GM23338 (cell line): Measurements from ENCODE around the gene FAM83F. TPM values are rescaled to one million over a fixed set of nuclear protein-coding genes. Genes with fewer than 3 reads are reported as not detected.

ENCODE experiments used
- ATAC-seq: fragments of 200-7000 bp; cut with Tn5 transposase; 3 replicates; pipeline ENCODE4 v1.9.1; 2020
- DNase-seq: peaks from one replicate; pipeline ENCODE4 v3.0.0-alpha.2; 2015; ENCODE audit warnings: low spot score
- H2AFZ ChIP-seq: fragments of 200-600 bp; sonication (generic); 2 replicates; pipeline ENCODE4 v1.8.0; 2016; ENCODE audit warnings: antibody characterized with exemption, mild to moderate bottlenecking, moderate library complexity
- H3F3A ChIP-seq: fragments of 200-600 bp; sonication (generic); replicated peaks from 2 replicates; pipeline ENCODE4 v1.8.0; 2017; ENCODE audit warnings: antibody characterized with exemption, mixed run types, low read depth
- H3K27ac ChIP-seq: fragments of 200-600 bp; sonication (generic); 2 replicates; pipeline ENCODE4 v1.6.1; 2016; ENCODE audit warnings: low read depth
- H3K27me3 ChIP-seq: fragments of 200-600 bp; sonication (generic); 2 replicates; pipeline ENCODE4 v1.8.0; 2016; ENCODE audit warnings: mild to moderate bottlenecking, mixed run types, moderate library complexity; ENCODE audit not compliant: insufficient read depth
- H3K36me3 ChIP-seq: fragments of 200-600 bp; sonication (generic); 2 replicates; pipeline ENCODE4 v1.8.0; 2016; ENCODE audit warnings: mild to moderate bottlenecking; ENCODE audit not compliant: insufficient read depth
- H3K4me1 ChIP-seq: fragments of 200-600 bp; sonication (generic); 2 replicates; pipeline ENCODE4 v1.8.0; 2016; ENCODE audit warnings: mild to moderate bottlenecking, moderate library complexity; ENCODE audit not compliant: insufficient read depth
- H3K4me2 ChIP-seq: fragments of 200-600 bp; sonication (generic); 2 replicates; pipeline ENCODE4 v1.7.1; 2017; ENCODE audit warnings: mixed run types
- H3K4me3 ChIP-seq: fragments of 200-600 bp; sonication (generic); 2 replicates; pipeline ENCODE4 v1.6.1; 2016; ENCODE audit warnings: mixed run types
- H3K79me2 ChIP-seq: fragments of 200-600 bp; sonication (generic); replicated peaks from 2 replicates; pipeline ENCODE4 v1.8.0; 2017; ENCODE audit warnings: mild to moderate bottlenecking; ENCODE audit not compliant: insufficient read depth
- H3K9me2 ChIP-seq: fragments of 200-600 bp; sonication (generic); 2 replicates; pipeline ENCODE4 v1.8.0; 2017; ENCODE audit not compliant: insufficient read depth
- H4K20me1 ChIP-seq: fragments of 200-600 bp; sonication (generic); replicated peaks from 2 replicates; pipeline ENCODE4 v1.8.0; 2017; ENCODE audit warnings: mild to moderate bottlenecking; ENCODE audit not compliant: insufficient read depth
- H3K27ac Mint-ChIP-seq: 2 replicates; pipeline ENCODE4 v1.8.0; 2020; ENCODE audit warnings: inconsistent platforms, mild to moderate bottlenecking, moderate library complexity, mixed read lengths
- H3K27me3 Mint-ChIP-seq: 3 replicates; pipeline ENCODE4 v1.8.0; 2022; ENCODE audit warnings: low read depth, mild to moderate bottlenecking, moderate library complexity, mixed read lengths, inconsistent platforms; ENCODE audit not compliant: insufficient read depth, poor library complexity
- H3K36me3 Mint-ChIP-seq: 3 replicates; pipeline ENCODE4 v1.8.0; 2021; ENCODE audit warnings: low read depth, mild to moderate bottlenecking, inconsistent platforms, moderate library complexity, mixed read lengths
- H3K4me1 Mint-ChIP-seq: 3 replicates; pipeline ENCODE4 v1.8.0; 2020; ENCODE audit warnings: mild to moderate bottlenecking, inconsistent platforms, mixed read lengths
- H3K4me3 Mint-ChIP-seq: 3 replicates; pipeline ENCODE4 v1.8.0; 2021; ENCODE audit warnings: moderate library complexity, mild to moderate bottlenecking, inconsistent platforms, mixed read lengths
- H3K9me3 Mint-ChIP-seq: 3 replicates; pipeline ENCODE4 v1.8.0; 2020; ENCODE audit warnings: moderate library complexity, mild to moderate bottlenecking, inconsistent platforms, mixed read lengths
- CREB1 ChIP-seq: fragments of 250-450 bp; sonication (Bioruptor Pico); IDR thresholded peaks from 2 replicates; pipeline ENCODE4 v1.5.0; 2020; ENCODE audit warnings: low read depth, mild to moderate bottlenecking, moderate library complexity
- ETS1 ChIP-seq: IDR thresholded peaks from 2 replicates; pipeline ENCODE4 v1.6.1; 2016; ENCODE audit warnings: antibody characterized with exemption
- NANOG ChIP-seq: IDR thresholded peaks from 2 replicates; pipeline ENCODE4 v1.6.1; 2016; ENCODE audit warnings: antibody characterized with exemption, borderline replicate concordance
- POLR2AphosphoS5 ChIP-seq: IDR thresholded peaks from 2 replicates; pipeline ENCODE4 v1.6.1; 2016; ENCODE audit warnings: antibody characterized with exemption, low read depth
- STAT1 ChIP-seq: IDR thresholded peaks from one replicate; pipeline ENCODE4 v1.6.1; 2016; ENCODE audit warnings: antibody characterized with exemption; ENCODE audit not compliant: unreplicated experiment
- ZNF331 ChIP-seq: fragments of 250-450 bp; sonication (Bioruptor Pico); IDR thresholded peaks from 2 replicates; pipeline ENCODE4 v1.5.0; 2020; ENCODE audit warnings: low read depth, mild to moderate bottlenecking, moderate library complexity
- polyA plus RNA-seq: library from polyadenylated mRNA; unstranded; fragments of >200 nt; fragmentation: Nextera tagmentation; extraction: Ambion mirVana; gene quantifications from 2 replicates; pipeline ENCODE4 v1.2.1, GENCODE V29; 2016
- total RNA-seq: library from RNA; depleted of rRNA; stranded (reverse); fragments of >200 nt; shearing (Covaris generic); gene quantifications from 2 replicates; pipeline ENCODE4 v1.2.3, GENCODE V29; 2014
- TF ChIP-seq, protein P1 (sequence below), 2 experiments: fragments of 200-600 bp in 1 of 2; sonication (generic) in 1 of 2; conservative IDR thresholded peaks; 2 replicates each; pipeline versions ENCODE4 v1.5.1 to v1.6.1; 2016 to 2017; ENCODE audit warnings: antibody characterized with exemption in 2 of 2, low read depth in 2 of 2, mild to moderate bottlenecking in 2 of 2, moderate library complexity in 1 of 2
- TF ChIP-seq, protein P2 (sequence below): fragments of 250-450 bp; sonication (Bioruptor Pico); IDR thresholded peaks from 2 replicates; pipeline ENCODE4 v1.5.0; 2020; ENCODE audit warnings: mild to moderate bottlenecking, moderate library complexity

The FAM83F gene
- total and polyA plus RNA-seq, 2 experiments from 2014 or later, result 3.7 to 15.9 TPM

GRCh38 chr22:40014667-40015248 lies 20.0 kb downstream of the FAM83F start:
- H3K36me3 ChIP-seq, result no peaks in the 10 kb centered on the region

GRCh38 chr22:40015358-40015976 lies 20.7 kb downstream of the FAM83F start:
- Histone ChIP-seq H4K20me1 (peaks cover 15% of the 10 kb centered on the region; the same call in 1 of the 2 replicates), H3K4me3 (no peak overlapping the region), H3K4me2 (no peak overlapping the region), H2AFZ (no peak overlapping the region), H3K27me3 (no peaks in the 10 kb centered on the region), H3K4me1 (no peaks in the 10 kb centered on the region), H3F3A (no peaks in the 10 kb centered on the region), H3K36me3 (peaks cover under 1% of the 10 kb centered on the region; the same call in 1 of the 2 replicates), H3K27ac (no peak overlapping the region), H3K9me2 (no peaks in the 10 kb centered on the region), H3K79me2 (peaks cover 47% of the 10 kb centered on the region)
- Mint-ChIP-seq H3K27me3 (no peaks in the 10 kb centered on the region), H3K4me3 (no peak overlapping the region), H3K4me1 (peaks cover 7% of the 10 kb centered on the region), H3K36me3 (peaks cover 28% of the 10 kb centered on the region), H3K27ac (no peak overlapping the region), H3K9me3 (no peaks in the 10 kb centered on the region)
- no peak for ATAC-seq
- no peak for DNase-seq
- TF ChIP-seq STAT1 (no peak), NANOG (no peak), CREB1 (CRISPR knock-in tag) (no peak), POLR2AphosphoS5 (no peak)
- TF ChIP-seq, protein P1, sequence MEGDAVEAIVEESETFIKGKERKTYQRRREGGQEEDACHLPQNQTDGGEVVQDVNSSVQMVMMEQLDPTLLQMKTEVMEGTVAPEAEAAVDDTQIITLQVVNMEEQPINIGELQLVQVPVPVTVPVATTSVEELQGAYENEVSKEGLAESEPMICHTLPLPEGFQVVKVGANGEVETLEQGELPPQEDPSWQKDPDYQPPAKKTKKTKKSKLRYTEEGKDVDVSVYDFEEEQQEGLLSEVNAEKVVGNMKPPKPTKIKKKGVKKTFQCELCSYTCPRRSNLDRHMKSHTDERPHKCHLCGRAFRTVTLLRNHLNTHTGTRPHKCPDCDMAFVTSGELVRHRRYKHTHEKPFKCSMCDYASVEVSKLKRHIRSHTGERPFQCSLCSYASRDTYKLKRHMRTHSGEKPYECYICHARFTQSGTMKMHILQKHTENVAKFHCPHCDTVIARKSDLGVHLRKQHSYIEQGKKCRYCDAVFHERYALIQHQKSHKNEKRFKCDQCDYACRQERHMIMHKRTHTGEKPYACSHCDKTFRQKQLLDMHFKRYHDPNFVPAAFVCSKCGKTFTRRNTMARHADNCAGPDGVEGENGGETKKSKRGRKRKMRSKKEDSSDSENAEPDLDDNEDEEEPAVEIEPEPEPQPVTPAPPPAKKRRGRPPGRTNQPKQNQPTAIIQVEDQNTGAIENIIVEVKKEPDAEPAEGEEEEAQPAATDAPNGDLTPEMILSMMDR (conservative IDR thresholded peaks at IDR 0.05; ENCODE audit: low read depth in 2 of 2), result no peak
- TF ChIP-seq, protein P2, sequence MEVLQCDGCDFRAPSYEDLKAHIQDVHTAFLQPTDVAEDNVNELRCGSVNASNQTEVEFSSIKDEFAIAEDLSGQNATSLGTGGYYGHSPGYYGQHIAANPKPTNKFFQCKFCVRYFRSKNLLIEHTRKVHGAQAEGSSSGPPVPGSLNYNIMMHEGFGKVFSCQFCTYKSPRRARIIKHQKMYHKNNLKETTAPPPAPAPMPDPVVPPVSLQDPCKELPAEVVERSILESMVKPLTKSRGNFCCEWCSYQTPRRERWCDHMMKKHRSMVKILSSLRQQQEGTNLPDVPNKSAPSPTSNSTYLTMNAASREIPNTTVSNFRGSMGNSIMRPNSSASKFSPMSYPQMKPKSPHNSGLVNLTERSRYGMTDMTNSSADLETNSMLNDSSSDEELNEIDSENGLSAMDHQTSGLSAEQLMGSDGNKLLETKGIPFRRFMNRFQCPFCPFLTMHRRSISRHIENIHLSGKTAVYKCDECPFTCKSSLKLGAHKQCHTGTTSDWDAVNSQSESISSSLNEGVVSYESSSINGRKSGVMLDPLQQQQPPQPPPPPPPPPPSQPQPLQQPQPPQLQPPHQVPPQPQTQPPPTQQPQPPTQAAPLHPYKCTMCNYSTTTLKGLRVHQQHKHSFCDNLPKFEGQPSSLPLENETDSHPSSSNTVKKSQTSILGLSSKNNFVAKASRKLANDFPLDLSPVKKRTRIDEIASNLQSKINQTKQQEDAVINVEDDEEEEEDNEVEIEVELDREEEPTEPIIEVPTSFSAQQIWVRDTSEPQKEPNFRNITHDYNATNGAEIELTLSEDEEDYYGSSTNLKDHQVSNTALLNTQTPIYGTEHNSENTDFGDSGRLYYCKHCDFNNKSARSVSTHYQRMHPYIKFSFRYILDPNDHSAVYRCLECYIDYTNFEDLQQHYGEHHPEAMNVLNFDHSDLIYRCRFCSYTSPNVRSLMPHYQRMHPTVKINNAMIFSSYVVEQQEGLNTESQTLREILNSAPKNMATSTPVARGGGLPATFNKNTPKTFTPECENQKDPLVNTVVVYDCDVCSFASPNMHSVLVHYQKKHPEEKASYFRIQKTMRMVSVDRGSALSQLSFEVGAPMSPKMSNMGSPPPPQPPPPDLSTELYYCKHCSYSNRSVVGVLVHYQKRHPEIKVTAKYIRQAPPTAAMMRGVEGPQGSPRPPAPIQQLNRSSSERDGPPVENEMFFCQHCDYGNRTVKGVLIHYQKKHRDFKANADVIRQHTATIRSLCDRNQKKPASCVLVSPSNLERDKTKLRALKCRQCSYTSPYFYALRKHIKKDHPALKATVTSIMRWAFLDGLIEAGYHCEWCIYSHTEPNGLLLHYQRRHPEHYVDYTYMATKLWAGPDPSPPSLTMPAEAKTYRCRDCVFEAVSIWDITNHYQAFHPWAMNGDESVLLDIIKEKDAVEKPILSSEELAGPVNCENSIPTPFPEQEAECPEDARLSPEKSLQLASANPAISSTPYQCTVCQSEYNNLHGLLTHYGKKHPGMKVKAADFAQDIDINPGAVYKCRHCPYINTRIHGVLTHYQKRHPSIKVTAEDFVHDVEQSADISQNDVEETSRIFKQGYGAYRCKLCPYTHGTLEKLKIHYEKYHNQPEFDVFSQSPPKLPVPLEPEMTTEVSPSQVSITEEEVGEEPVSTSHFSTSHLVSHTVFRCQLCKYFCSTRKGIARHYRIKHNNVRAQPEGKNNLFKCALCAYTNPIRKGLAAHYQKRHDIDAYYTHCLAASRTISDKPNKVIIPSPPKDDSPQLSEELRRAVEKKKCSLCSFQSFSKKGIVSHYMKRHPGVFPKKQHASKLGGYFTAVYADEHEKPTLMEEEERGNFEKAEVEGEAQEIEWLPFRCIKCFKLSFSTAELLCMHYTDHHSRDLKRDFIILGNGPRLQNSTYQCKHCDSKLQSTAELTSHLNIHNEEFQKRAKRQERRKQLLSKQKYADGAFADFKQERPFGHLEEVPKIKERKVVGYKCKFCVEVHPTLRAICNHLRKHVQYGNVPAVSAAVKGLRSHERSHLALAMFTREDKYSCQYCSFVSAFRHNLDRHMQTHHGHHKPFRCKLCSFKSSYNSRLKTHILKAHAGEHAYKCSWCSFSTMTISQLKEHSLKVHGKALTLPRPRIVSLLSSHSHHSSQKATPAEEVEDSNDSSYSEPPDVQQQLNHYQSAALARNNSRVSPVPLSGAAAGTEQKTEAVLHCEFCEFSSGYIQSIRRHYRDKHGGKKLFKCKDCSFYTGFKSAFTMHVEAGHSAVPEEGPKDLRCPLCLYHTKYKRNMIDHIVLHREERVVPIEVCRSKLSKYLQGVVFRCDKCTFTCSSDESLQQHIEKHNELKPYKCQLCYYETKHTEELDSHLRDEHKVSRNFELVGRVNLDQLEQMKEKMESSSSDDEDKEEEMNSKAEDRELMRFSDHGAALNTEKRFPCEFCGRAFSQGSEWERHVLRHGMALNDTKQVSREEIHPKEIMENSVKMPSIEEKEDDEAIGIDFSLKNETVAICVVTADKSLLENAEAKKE (CRISPR knock-in tag), result no peak

More at GRCh38 chr22:40014667-40015248, 20.0 kb downstream of the FAM83F start:
- Histone ChIP-seq H3K27me3 (no peaks in the 10 kb centered on the region), H3K27ac (peak overlapping the region; percentile 24; the same call in 1 of the 2 replicates), H3F3A (no peaks in the 10 kb centered on the region), H3K79me2 (peaks cover 54% of the 10 kb centered on the region), H4K20me1 (peaks cover 22% of the 10 kb centered on the region), H3K4me2 (no peak overlapping the region), H3K4me1 (peaks cover 5% of the 10 kb centered on the region), H2AFZ (no peak overlapping the region), H3K4me3 (no peak overlapping the region), H3K9me2 (no peaks in the 10 kb centered on the region)
- no peak for DNase-seq
- Mint-ChIP-seq H3K27me3 (no peaks in the 10 kb centered on the region), H3K27ac (no peak overlapping the region), H3K36me3 (peaks cover 22% of the 10 kb centered on the region), H3K4me3 (no peak overlapping the region), H3K4me1 (peaks cover 14% of the 10 kb centered on the region), H3K9me3 (no peaks in the 10 kb centered on the region)
- TF ChIP-seq ZNF331 (CRISPR knock-in tag) (no peak), NANOG (no peak), ETS1 (no peak)
- no peak for ATAC-seq
